Endothelial cell of umbilical vein (primary cell): ENCODE data around the gene ASMT. TPM values are rescaled to one million over a fixed set of nuclear protein-coding genes. Genes with fewer than 3 reads are reported as not detected.

Experiments
- polyA plus RNA-seq, 4 experiments: library from polyadenylated mRNA; depleted of rRNA in 3 of 4; stranded (reverse) in 3 of 4; unstranded in 1 of 4; fragments of >200 nt; gene quantifications; 2 replicates each; pipeline versions ENCODE4 v1.2.1 to v1.2.3, GENCODE V29; 2011 to 2012; ENCODE audit warnings: missing spikeins in 1 of 4
- total RNA-seq: library from RNA; stranded (reverse); gene quantifications from 2 replicates; pipeline ENCODE4 v1.2.3, GENCODE V29; 2021

The ASMT gene
- total and polyA plus RNA-seq, 2 donors (not counting 3 experiments of a cell fraction or from before 2014, with no cell fraction given): not detected

Other genes starting within 250 kb of the ASMT start
- gene SLC25A6, start 222.9 kb upstream of the ASMT start, total RNA-seq: 408 and 410 TPM in 2 replicates
- gene SLC25A6, start 222.9 kb upstream of the ASMT start, polyA plus RNA-seq: 1,153 and 1,173 TPM in 2 replicates
- 27.1 and 28.8 TPM in 2 replicates for gene ASMTL, start 162.2 kb upstream of the ASMT start, total RNA-seq
- gene ASMTL, start 162.2 kb upstream of the ASMT start, polyA plus RNA-seq: 29.9 and 33.1 TPM in 2 replicates
- gene P2RY8, start 77.9 kb upstream of the ASMT start, total RNA-seq: not detected in 2 replicates
- gene P2RY8, start 77.9 kb upstream of the ASMT start, polyA plus RNA-seq: not detected in 2 replicates
- 39.7 and 45.5 TPM in 2 replicates for gene AKAP17A, start 23.5 kb upstream of the ASMT start, total RNA-seq
- 25.9 TPM in 2 replicates for gene AKAP17A, start 23.5 kb upstream of the ASMT start, polyA plus RNA-seq